HCT116 (cell line): ENCODE measurements around the gene NYAP1. TPM values are rescaled to one million over a fixed set of nuclear protein-coding genes. Genes with fewer than 3 reads are reported as not detected.

Experiments
- ATAC-seq: fragments of 200-7000 bp; cut with Tn5 transposase; 2 replicates; pipeline ENCODE4 v1.9.1; 2020; ENCODE audit warnings: mild to moderate bottlenecking, moderate library complexity
- BruUV-seq: library from RNA; stranded (reverse); fragments of 400-500 nt; replicated peaks from 2 replicates; lab custom pipeline; 2021; lab: Mats Ljungman, UMichigan
- CTCF ChIA-PET: fragments of 300-600 bp; sonication (Branson Sonifier 250); formaldehyde crosslinking; loops from one replicate; lab custom pipeline; 2021; ENCODE audit warnings: antibody characterized with exemption; lab: Charles Lee
- POLR2A ChIA-PET: fragments of 300-600, 350-600 bp; sonication (Branson Sonifier 250); formaldehyde crosslinking; loops from one replicate; lab custom pipeline; 2021; ENCODE audit warnings: antibody characterized with exemption; lab: Charles Lee
- RAD21 ChIA-PET, 2 experiments: fragments of 300-600 bp; sonication (Branson Sonifier 250); formaldehyde crosslinking; loops; one replicate each; lab custom pipeline; 2023; ENCODE audit warnings: low total read pairs in 2 of 2; ENCODE audit not compliant: uncharacterized antibody in 2 of 2, unreplicated experiment in 2 of 2, low non-redundant PET in 1 of 2; lab: Charles Lee
- DNase-seq: peaks from one replicate; pipeline ENCODE4 v3.0.0-alpha.2; 2010; ENCODE audit warnings: low read depth, low spot score
- H2AFZ ChIP-seq: fragments of 200-600 bp; shearing (Covaris generic), sonication (generic); 2 replicates; pipeline ENCODE4 v1.6.1; 2017; ENCODE audit warnings: low read depth, mixed run types, mixed read lengths, antibody characterized with exemption, low read length; ENCODE audit not compliant: poor library complexity, severe bottlenecking
- H3K27ac ChIP-seq: 2 replicates; pipeline ENCODE4 v1.5.1; 2012; ENCODE audit warnings: low read depth, low read length
- H3K27me3 ChIP-seq: fragments of 200-600 bp; sonication (generic); 2 replicates; pipeline ENCODE4 v1.6.1; 2016; ENCODE audit warnings: mixed run types, low read length, mixed read lengths; ENCODE audit not compliant: insufficient read depth
- H3K36me3 ChIP-seq, 2 experiments: fragments of 200-500 bp in 1 of 2; fragments of 200-600 bp in 1 of 2; sonication (Bioruptor generic) in 1 of 2; sonication (generic) in 1 of 2; 2 replicates each; pipeline versions ENCODE4 v1.5.1 to v1.6.1; 2014 to 2016; ENCODE audit warnings: low read length in 2 of 2, inconsistent platforms in 1 of 2, mixed read lengths in 1 of 2, mixed run types in 1 of 2; ENCODE audit not compliant: insufficient read depth in 2 of 2, control insufficient read depth in 1 of 2
- H3K4me1 ChIP-seq, 2 experiments: fragments of 200-600 bp in 1 of 2; sonication (generic) in 1 of 2; 2 replicates each; pipeline versions ENCODE4 v1.5.1 to v1.6.1; 2012 to 2017; ENCODE audit warnings: low read length in 2 of 2, inconsistent platforms in 1 of 2, mild to moderate bottlenecking in 1 of 2, mixed read lengths in 1 of 2, mixed run types in 1 of 2, moderate library complexity in 1 of 2; ENCODE audit not compliant: insufficient read depth in 2 of 2, control insufficient read depth in 1 of 2
- H3K4me2 ChIP-seq: fragments of 200-600 bp; sonication (generic); 2 replicates; pipeline ENCODE4 v1.6.1; 2017; ENCODE audit warnings: mixed run types, low read length, mixed read lengths
- H3K4me3 ChIP-seq, 2 experiments: fragments of 200-600 bp in 1 of 2; sonication (generic) in 1 of 2; replicated peaks in 1 of 2; 2 replicates each; pipeline ENCODE4 v1.5.1; 2011 to 2016; ENCODE audit warnings: low read length in 2 of 2, control low read depth in 1 of 2, low read depth in 1 of 2, mild to moderate bottlenecking in 1 of 2, mixed read lengths in 1 of 2, mixed run types in 1 of 2
- H3K79me2 ChIP-seq: fragments of 200-600 bp; sonication (generic); 2 replicates; pipeline ENCODE4 v1.6.1; 2017; ENCODE audit warnings: mild to moderate bottlenecking, mixed run types, low read length, moderate library complexity, mixed read lengths; ENCODE audit not compliant: insufficient read depth
- H3K9ac ChIP-seq: fragments of 200-600 bp; sonication (generic); 2 replicates; pipeline ENCODE4 v1.6.1; 2016; ENCODE audit warnings: low read length, mixed read lengths
- H3K9me2 ChIP-seq: fragments of 200-600 bp; sonication (generic), shearing (Covaris generic); 2 replicates; pipeline ENCODE4 v1.6.1; 2017; ENCODE audit warnings: mixed run types, mild to moderate bottlenecking, moderate library complexity; ENCODE audit not compliant: insufficient read depth
- H3K9me3 ChIP-seq, 2 experiments: fragments of 200-500 bp in 1 of 2; fragments of 200-600 bp in 1 of 2; sonication (Bioruptor generic) in 1 of 2; sonication (generic) in 1 of 2; 2 replicates each; pipeline ENCODE4 v1.6.1; 2014 to 2017; ENCODE audit warnings: low read length in 2 of 2, mixed read lengths in 2 of 2, inconsistent platforms in 1 of 2, low read depth in 1 of 2, mild to moderate bottlenecking in 1 of 2, mixed run types in 1 of 2, moderate library complexity in 1 of 2; ENCODE audit not compliant: control insufficient read depth in 1 of 2, insufficient read depth in 1 of 2
- H4K20me1 ChIP-seq: fragments of 200-600 bp; sonication (generic), shearing (Covaris generic); 2 replicates; pipeline ENCODE4 v1.6.1; 2017; ENCODE audit warnings: mixed run types, mild to moderate bottlenecking, moderate library complexity; ENCODE audit not compliant: insufficient read depth
- CBX3 ChIP-seq: IDR thresholded peaks from 2 replicates; pipeline ENCODE4 v1.6.1; 2012; ENCODE audit warnings: low read depth
- FOSL1 ChIP-seq: IDR thresholded peaks from 2 replicates; pipeline ENCODE4 v1.6.1; 2012; ENCODE audit warnings: low read depth
- JUND ChIP-seq: IDR thresholded peaks from 2 replicates; pipeline ENCODE4 v1.6.1; 2012
- SIN3A ChIP-seq: IDR thresholded peaks from 2 replicates; pipeline ENCODE4 v1.6.1; 2012; ENCODE audit warnings: low read depth
- YY1 ChIP-seq: IDR thresholded peaks from 2 replicates; pipeline ENCODE4 v1.6.1; 2011; ENCODE audit warnings: low read length, low read depth, moderate library complexity, mild to moderate bottlenecking; ENCODE audit not compliant: insufficient replicate concordance; ENCODE audit errors: extremely low read depth
- intact Hi-C: fragments of 100-400 bp; cut with micrococcal nuclease; formaldehyde crosslinking; loops from 2 replicates; pipeline ENCODE4 v1.10.0; 2022
- total RNA-seq: library from RNA; stranded (reverse); gene quantifications from one replicate; pipeline ENCODE4 v1.2.1, GENCODE V29; 2021; ENCODE audit not compliant: unreplicated experiment
- TF ChIP-seq, protein P1 (sequence below), 3 experiments: fragments of 200-600 bp in 1 of 3; sonication (generic) in 1 of 3; IDR thresholded peaks in 2 of 3; conservative IDR thresholded peaks in 1 of 3; 2 replicates each; pipeline ENCODE4 v1.5.1; 2012 to 2017; ENCODE audit warnings: low read depth in 2 of 3, low read length in 2 of 3, antibody characterized with exemption in 1 of 3, borderline replicate concordance in 1 of 3, control low read depth in 1 of 3, mild to moderate bottlenecking in 1 of 3, mixed read lengths in 1 of 3, mixed run types in 1 of 3, moderate library complexity in 1 of 3; ENCODE audit not compliant: insufficient read depth in 1 of 3
- TF ChIP-seq, protein P2 (sequence below): IDR thresholded peaks from 2 replicates; pipeline ENCODE4 v1.6.1; 2011; ENCODE audit warnings: mild to moderate bottlenecking, low read length, moderate library complexity; ENCODE audit not compliant: insufficient replicate concordance; ENCODE audit errors: extremely low read depth

NYAP1 gene
- total RNA-seq, 1 experiment from 2014 or later: 6.7 TPM

GRCh38 chr7:100516135-100516812 lies 32.5 kb downstream of the NYAP1 start:
- DNase-seq (no peak), ATAC-seq (peak; percentile 54)
- BruUV-seq: no TSS peak
- peaks cover 10 to 24% of the 10 kb centered on the region in 2 experiments for H3K4me1 ChIP-seq
- no peak overlapping the region for H3K9ac ChIP-seq
- CTCF ChIA-PET: no interaction called here
- H3K4me2 ChIP-seq: no peak overlapping the region
- peak overlapping the region; percentile 57 for H2AFZ ChIP-seq
- no peaks in the 10 kb centered on the region for H3K9me2 ChIP-seq
- POLR2A ChIA-PET: no interaction called here
- intact Hi-C loops: no loop called here
- no peaks in the 10 kb centered on the region for H3K9me3 ChIP-seq
- TF ChIP-seq, protein P1, sequence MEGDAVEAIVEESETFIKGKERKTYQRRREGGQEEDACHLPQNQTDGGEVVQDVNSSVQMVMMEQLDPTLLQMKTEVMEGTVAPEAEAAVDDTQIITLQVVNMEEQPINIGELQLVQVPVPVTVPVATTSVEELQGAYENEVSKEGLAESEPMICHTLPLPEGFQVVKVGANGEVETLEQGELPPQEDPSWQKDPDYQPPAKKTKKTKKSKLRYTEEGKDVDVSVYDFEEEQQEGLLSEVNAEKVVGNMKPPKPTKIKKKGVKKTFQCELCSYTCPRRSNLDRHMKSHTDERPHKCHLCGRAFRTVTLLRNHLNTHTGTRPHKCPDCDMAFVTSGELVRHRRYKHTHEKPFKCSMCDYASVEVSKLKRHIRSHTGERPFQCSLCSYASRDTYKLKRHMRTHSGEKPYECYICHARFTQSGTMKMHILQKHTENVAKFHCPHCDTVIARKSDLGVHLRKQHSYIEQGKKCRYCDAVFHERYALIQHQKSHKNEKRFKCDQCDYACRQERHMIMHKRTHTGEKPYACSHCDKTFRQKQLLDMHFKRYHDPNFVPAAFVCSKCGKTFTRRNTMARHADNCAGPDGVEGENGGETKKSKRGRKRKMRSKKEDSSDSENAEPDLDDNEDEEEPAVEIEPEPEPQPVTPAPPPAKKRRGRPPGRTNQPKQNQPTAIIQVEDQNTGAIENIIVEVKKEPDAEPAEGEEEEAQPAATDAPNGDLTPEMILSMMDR (IDR thresholded peaks at IDR 0.05 in 2 of 3, conservative IDR thresholded peaks at IDR 0.05 in 1 of 3; ENCODE audit: borderline replicate concordance in 1 of 3, insufficient read depth in 1 of 3, low read depth in 2 of 3, low read length in 2 of 3): no peak
- no peak for TF ChIP-seq JUND
- TF ChIP-seq YY1: no peak
- TF ChIP-seq FOSL1: no peak
- no peaks in the 10 kb centered on the region for H3K36me3 ChIP-seq
- H3K27ac ChIP-seq: no peak overlapping the region
- no peaks in the 10 kb centered on the region for H4K20me1 ChIP-seq
- H3K27me3 ChIP-seq: no peaks in the 10 kb centered on the region
- no peak overlapping the region for H3K4me3 ChIP-seq
- RAD21 ChIA-PET: no interaction called here
- no peaks in the 10 kb centered on the region for H3K79me2 ChIP-seq

- Histone ChIP-seq H3K4me2 (no peak overlapping the region), H4K20me1 (no peaks in the 10 kb centered on the region), H3K9me3 (no peaks in the 10 kb centered on the region), H3K36me3 (no peaks in the 10 kb centered on the region), H3K9me2 (no peaks in the 10 kb centered on the region), H3K4me1 (peaks cover 10 to 24% of the 10 kb centered on the region in 2 experiments), H3K9ac (no peak overlapping the region), H2AFZ (no peak overlapping the region), H3K27me3 (no peaks in the 10 kb centered on the region), H3K79me2 (no peaks in the 10 kb centered on the region), H3K27ac (no peak overlapping the region), H3K4me3 (no peak overlapping the region)
- CTCF ChIA-PET: no interaction called here
- ATAC-seq (no peak), DNase-seq (no peak)
- intact Hi-C loops: no loop called here
- RAD21 ChIA-PET: no interaction called here
- no TSS peak for BruUV-seq
- POLR2A ChIA-PET: no interaction called here
- TF ChIP-seq, protein P2, sequence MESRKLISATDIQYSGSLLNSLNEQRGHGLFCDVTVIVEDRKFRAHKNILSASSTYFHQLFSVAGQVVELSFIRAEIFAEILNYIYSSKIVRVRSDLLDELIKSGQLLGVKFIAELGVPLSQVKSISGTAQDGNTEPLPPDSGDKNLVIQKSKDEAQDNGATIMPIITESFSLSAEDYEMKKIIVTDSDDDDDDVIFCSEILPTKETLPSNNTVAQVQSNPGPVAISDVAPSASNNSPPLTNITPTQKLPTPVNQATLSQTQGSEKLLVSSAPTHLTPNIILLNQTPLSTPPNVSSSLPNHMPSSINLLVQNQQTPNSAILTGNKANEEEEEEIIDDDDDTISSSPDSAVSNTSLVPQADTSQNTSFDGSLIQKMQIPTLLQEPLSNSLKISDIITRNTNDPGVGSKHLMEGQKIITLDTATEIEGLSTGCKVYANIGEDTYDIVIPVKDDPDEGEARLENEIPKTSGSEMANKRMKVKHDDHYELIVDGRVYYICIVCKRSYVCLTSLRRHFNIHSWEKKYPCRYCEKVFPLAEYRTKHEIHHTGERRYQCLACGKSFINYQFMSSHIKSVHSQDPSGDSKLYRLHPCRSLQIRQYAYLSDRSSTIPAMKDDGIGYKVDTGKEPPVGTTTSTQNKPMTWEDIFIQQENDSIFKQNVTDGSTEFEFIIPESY: no peak
- TF ChIP-seq CBX3 (no peak), SIN3A (no peak)
These were observed 33.6 kb downstream of the NYAP1 start for GRCh38 chr7:100517305-100517704.
